Stimulated activated naive CD8-positive, alpha-beta T cell treated with anti-CD3 and anti-CD28 coated beads, Interleukin-15, Interleukin-2, amounts not matched to agents 100 ng/mL and 50 ng/mL, for 24 hours (primary cell): ENCODE results near the gene UPF1.

Source experiments
- H3K27ac Mint-ChIP-seq: one replicate; pipeline ENCODE4 v1.8.0; 2021; ENCODE audit warnings: mild to moderate bottlenecking, mixed read lengths
- H3K27me3 Mint-ChIP-seq: one replicate; pipeline ENCODE4 v1.8.0; 2021; ENCODE audit warnings: mixed read lengths
- H3K36me3 Mint-ChIP-seq: one replicate; pipeline ENCODE4 v1.8.0; 2021; ENCODE audit warnings: low read depth, mixed read lengths
- H3K4me1 Mint-ChIP-seq: one replicate; pipeline ENCODE4 v1.8.0; 2021; ENCODE audit warnings: low read depth, mixed read lengths
- H3K4me3 Mint-ChIP-seq: one replicate; pipeline ENCODE4 v1.8.0; 2021; ENCODE audit warnings: mild to moderate bottlenecking, mixed read lengths
- H3K9me3 Mint-ChIP-seq: one replicate; pipeline ENCODE4 v1.8.0; 2021; ENCODE audit warnings: mixed read lengths

UPF1 gene

DNA sequence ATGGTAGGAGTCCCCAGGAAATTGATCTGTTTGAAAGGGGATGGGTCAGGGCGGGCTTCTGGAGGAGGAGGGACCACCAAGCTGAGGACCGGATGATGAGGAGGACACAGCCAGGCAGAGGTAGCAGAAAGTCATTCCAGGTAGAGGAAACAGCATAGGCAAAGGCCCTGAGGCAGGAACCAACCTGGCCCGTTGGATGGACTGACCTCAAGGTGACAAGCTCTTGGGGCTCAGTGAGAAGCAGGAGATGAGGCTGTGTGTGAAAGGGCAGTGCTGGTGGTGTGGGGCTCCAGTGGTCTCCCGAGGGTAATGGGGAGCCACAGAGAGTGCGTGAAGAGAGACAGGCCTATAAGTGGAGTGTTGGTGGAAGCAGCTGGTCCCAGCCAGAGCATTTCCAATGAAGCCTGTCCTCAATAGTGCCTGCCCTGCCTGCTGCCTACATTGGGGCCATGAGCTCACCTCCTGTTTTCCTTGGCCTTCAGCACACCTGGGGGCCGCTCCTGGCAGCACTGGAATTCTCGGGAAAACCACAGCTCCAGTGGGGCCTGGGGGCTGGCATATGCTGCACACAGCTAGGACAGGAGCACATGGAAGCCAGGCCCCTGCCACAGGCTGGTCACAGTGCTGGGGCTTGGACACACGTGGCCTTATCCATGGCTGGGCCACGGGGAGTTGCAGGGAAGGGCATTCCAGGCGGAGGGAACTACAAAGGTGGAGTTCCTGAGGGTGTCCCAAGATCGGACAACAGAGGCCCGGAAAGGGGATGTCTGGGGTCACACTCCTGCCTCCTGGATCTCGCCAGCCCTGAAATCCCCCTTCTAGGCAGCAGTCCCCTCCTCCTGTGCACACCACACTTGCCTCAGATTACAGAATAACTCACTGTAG lies 38.4 kb upstream of the UPF1 start:
- Mint-ChIP-seq H3K36me3 (no peaks in the 10 kb centered on the region), H3K27me3 (peaks cover 75% of the 10 kb centered on the region)

DNA sequence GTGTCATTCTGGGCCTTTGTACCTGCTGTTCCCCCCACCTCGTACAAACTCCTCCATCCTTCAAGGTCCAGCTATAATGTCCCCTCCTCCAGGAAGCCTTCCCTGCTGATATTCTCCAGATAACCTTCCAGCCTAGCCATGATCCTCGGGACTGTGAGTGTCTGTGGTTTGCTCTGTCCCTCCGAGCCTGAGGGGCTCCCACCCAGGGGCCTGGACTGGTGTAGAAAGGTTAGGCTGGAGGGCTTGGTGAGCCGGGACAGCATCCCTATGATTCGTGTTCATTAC lies 37.8 kb upstream of the UPF1 start:
- H3K36me3 Mint-ChIP-seq: no peaks in the 10 kb centered on the region
- H3K9me3 Mint-ChIP-seq: no peaks in the 10 kb centered on the region
- H3K27ac Mint-ChIP-seq: no peak overlapping the region
- peaks cover 72% of the 10 kb centered on the region for H3K27me3 Mint-ChIP-seq
- H3K4me1 Mint-ChIP-seq: peaks cover 14% of the 10 kb centered on the region
- no peak overlapping the region for H3K4me3 Mint-ChIP-seq

More for the DNA sequence above, 38.4 kb upstream of the UPF1 start:
- Mint-ChIP-seq H3K27ac (no peak overlapping the region), H3K4me3 (no peak overlapping the region), H3K9me3 (no peaks in the 10 kb centered on the region), H3K4me1 (peaks cover 18% of the 10 kb centered on the region)

DNA sequence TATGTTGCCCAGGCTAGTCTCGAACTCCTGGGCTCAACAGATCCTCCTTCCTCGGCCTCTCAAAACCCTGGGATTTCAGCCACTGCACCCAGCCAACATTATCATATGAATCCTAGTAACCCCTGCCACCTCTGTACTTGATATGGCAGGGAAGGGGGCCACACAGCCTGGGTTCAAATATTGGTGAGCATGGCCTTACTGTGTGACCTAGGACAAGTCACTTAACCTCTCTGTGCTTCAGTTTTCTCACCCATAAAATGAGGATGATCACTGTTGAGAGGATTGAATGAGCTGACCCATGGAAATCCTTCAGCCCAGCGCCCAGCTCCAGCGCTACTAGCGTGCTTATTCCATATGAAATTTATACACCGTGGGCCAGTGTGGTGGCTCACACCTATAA lies 37.1 kb upstream of the UPF1 start:
- H3K4me3 Mint-ChIP-seq: no peak overlapping the region

DNA sequence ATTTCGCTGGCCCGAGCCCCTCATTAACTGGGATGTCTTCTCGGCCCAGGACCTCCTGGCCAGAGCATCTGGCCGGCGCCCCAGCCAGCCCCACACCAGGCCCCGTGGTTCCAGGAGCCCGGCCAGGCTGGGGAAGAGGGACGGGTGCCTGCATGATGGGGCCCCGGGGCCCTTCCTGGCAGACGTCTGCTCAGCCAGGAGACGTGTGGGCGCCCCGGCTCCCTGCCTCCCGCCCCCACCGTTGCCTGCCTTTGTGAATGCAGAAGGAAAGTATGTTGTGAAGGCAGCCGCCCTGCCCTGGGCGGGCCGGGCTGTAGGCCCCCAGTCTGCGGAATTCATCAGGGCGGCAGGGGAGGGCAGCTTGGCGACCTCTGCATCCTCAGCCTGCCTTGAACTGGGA lies 36.2 kb upstream of the UPF1 start:
- no peaks in the 10 kb centered on the region for H3K36me3 Mint-ChIP-seq
- H3K27ac Mint-ChIP-seq: no peak overlapping the region
- H3K4me1 Mint-ChIP-seq: peaks cover under 1% of the 10 kb centered on the region
- H3K27me3 Mint-ChIP-seq: peaks cover 57% of the 10 kb centered on the region
- no peak overlapping the region for H3K4me3 Mint-ChIP-seq
- no peaks in the 10 kb centered on the region for H3K9me3 Mint-ChIP-seq

More for the DNA sequence above, 37.1 kb upstream of the UPF1 start:
- H3K36me3 Mint-ChIP-seq: no peaks in the 10 kb centered on the region
- peaks cover 7% of the 10 kb centered on the region for H3K4me1 Mint-ChIP-seq
- no peak overlapping the region for H3K27ac Mint-ChIP-seq
- H3K27me3 Mint-ChIP-seq: peaks cover 64% of the 10 kb centered on the region
- H3K9me3 Mint-ChIP-seq: no peaks in the 10 kb centered on the region

DNA sequence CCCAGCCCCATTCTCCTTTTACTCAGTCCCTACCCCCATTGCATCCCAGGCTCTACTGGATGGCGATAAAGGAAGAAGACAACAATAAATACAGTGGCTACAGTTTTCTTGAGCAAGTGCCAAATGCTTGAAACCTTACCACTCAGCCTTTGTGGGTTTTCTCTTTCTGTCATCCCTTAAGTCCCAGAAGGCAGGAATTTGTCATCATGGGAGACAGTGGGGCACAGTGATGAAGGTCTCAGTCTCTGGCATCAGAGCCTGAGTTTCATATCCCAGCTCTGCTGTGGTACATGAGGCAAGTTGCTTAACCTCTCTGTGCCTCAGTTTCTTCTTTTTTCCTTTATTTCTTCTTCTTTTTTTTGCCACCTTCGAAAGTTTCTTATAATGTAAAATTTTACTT lies 35.5 kb upstream of the UPF1 start:
- Mint-ChIP-seq H3K27me3 (peaks cover 52% of the 10 kb centered on the region), H3K27ac (no peak overlapping the region), H3K9me3 (no peaks in the 10 kb centered on the region), H3K4me3 (no peak overlapping the region), H3K4me1 (no peaks in the 10 kb centered on the region), H3K36me3 (no peaks in the 10 kb centered on the region)

DNA sequence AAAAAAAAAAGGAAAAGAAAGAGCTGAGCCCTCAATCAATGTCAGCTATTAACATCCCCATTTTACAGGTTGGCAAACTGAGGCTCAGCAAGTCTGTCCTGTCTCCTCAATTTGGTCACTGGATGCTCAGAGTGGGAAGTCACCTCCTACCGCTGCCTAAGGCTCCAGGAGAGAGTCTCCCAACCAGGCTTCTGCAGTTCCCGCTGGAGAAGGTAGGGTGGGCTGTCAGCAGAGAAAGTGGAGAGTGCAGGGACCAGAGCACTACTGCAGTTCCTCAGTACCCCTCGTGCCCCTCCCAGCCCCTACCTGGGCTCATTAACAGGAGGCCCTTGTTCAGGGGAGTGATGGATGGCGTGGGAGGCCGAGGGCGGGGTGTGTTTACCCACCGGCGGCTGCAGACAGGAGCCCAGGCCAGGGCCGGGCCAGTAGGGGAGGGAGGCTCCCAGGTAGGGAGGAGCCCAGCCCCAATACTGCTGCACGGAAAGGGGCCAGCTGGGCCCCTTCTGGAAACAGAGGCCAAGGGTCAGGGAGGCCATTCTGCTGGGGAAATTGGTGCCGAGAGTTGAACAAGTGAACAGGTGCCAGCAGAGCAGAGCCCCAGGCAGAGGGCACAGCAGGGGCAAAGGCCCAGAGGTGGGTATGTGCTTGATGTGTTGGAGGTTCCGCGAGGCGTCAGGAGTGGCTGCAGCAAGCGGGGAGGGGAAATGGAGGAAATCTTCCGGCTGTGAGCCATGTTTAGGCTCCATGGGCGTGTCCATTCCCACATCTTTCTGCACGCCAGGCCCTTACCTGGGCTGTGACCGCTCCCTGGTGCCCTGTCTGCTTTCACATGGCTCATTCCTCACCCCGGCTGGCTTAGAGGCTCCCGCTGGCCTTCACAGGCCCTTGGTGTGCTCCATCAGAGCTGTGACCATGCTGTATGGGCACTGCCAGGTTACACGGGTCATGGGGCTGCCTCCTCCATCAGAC lies 33.1 kb upstream of the UPF1 start:
- no peaks in the 10 kb centered on the region for H3K36me3 Mint-ChIP-seq
- H3K27me3 Mint-ChIP-seq: peaks cover 34% of the 10 kb centered on the region
- no peaks in the 10 kb centered on the region for H3K4me1 Mint-ChIP-seq
- no peak overlapping the region for H3K27ac Mint-ChIP-seq
- no peaks in the 10 kb centered on the region for H3K9me3 Mint-ChIP-seq
- H3K4me3 Mint-ChIP-seq: no peak overlapping the region

DNA sequence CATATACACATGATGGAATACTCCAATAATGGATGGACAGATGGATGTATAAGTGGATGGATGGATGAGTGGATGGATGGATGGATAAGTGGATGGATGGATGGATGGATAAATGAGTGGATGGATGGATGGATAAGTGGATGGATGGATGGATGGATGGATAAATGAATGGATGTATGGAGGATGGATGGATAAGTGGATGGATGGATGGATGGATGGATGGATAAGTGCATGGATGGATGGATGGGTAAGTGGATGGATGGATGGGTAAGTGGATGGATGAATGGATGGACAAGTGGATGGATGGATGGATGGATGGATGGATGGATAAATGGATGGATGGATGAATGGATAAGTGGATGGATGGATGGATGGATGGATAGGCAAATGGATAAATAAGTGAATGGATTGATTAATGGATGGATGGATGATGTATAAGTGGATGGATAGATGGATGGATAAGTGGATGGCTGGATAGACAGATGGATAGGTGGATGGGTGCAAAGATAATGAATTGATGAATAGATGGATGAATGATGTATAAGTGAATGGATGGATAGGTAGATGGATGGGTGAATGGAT lies 32.3 kb upstream of the UPF1 start:
- no peak overlapping the region for H3K27ac Mint-ChIP-seq
- H3K4me3 Mint-ChIP-seq: no peak overlapping the region
- no peaks in the 10 kb centered on the region for H3K4me1 Mint-ChIP-seq
- no peaks in the 10 kb centered on the region for H3K36me3 Mint-ChIP-seq
- H3K27me3 Mint-ChIP-seq: peaks cover 31% of the 10 kb centered on the region
- no peaks in the 10 kb centered on the region for H3K9me3 Mint-ChIP-seq

DNA sequence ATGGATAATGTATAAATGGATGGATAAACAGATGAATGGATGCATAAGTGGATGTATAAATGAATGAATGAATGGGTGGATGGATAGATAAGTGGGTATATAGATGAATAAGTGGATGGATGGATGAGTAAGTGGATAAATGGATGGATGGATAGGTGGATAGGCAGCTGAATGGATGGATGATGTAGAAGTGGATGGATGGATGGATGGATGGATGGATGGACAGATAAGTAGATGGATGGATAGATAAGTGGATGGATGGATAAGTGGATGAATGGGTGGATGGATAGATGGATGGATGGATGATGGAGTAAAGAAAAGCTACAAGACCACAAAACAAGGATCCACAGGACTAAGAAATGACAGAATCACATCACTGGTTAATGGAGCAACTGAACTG lies 31.7 kb upstream of the UPF1 start:
- Mint-ChIP-seq H3K36me3 (no peaks in the 10 kb centered on the region), H3K9me3 (no peaks in the 10 kb centered on the region), H3K4me1 (no peaks in the 10 kb centered on the region), H3K27ac (no peak overlapping the region), H3K4me3 (no peak overlapping the region), H3K27me3 (peaks cover 25% of the 10 kb centered on the region)

DNA sequence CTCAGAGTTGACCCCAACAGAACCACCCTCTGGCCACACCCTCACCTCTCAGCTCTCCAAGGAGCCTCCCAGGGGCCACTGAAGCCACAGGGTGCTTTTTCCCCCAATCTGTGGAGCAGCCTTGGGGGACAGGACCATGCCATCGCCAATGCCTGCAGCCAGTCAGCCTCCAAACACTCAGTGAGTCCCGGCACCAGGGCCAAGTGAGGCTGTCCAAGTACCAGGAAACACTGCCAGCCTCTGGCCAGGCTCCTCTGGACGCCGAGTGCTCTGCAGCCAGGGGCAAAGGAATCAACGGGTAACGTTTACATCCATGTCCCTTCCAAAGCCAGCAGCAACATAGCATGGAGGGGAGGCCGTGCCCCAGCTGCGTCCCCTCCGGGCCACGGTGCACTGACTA lies 31.1 kb upstream of the UPF1 start:
- Mint-ChIP-seq H3K36me3 (no peaks in the 10 kb centered on the region), H3K9me3 (no peaks in the 10 kb centered on the region), H3K4me1 (no peaks in the 10 kb centered on the region), H3K4me3 (no peak overlapping the region), H3K27ac (no peak overlapping the region), H3K27me3 (peaks cover 22% of the 10 kb centered on the region)

DNA sequence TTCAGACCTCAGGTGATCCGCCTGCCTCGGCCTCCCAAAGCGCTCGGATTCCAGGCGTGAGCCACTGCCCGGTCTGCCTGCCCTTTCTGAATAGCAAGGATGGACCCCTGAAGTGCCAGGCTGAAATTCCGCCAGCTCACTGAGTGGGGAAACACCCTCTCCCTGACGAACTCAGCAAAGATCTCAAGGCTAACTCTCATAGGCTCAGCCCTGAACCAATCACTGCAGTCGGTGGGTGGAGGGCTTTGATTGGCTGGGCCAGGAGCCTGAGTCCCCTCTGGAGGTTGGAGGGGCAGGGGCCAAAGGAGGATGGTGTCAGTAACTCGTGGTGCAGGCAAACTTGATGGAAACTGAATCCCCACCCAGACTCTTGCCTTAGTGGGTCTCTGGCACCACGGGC lies 29.4 kb upstream of the UPF1 start:
- H3K36me3 Mint-ChIP-seq: no peaks in the 10 kb centered on the region
- no peak overlapping the region for H3K27ac Mint-ChIP-seq
- H3K4me1 Mint-ChIP-seq: no peaks in the 10 kb centered on the region
- H3K27me3 Mint-ChIP-seq: peaks cover 9% of the 10 kb centered on the region
- no peaks in the 10 kb centered on the region for H3K9me3 Mint-ChIP-seq
- no peak overlapping the region for H3K4me3 Mint-ChIP-seq

DNA sequence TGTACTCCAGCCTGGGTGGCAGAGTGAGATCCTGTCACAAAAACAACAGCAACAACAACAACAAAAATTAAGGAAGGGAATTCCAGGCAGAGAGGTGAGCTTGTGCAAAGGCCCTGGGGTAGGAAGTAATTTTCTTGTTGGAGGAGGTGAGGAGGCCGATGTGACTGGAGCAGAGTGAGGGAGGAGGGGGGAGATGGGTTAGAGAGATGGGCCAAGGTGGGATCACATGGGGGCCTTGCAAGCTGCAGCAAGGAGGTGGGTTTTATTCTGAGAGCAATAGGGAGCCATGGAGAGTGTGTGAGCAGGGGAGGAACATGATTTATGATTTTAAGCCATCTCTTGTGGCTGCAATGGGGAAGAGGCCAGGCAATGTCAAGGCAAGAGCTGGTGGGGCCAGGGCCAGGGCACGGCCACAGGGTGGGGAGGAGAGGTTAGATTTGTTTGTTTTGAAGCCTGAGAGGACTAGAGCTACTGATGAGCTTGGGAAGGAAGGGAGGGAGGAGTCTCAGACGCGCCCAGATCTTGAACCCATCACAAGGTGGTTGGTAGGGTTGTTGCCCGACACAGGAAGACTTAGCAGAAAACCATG lies 28.1 kb upstream of the UPF1 start:
- Mint-ChIP-seq H3K4me3 (no peak overlapping the region), H3K27me3 (peaks cover 5% of the 10 kb centered on the region), H3K27ac (no peak overlapping the region), H3K36me3 (no peaks in the 10 kb centered on the region), H3K4me1 (no peaks in the 10 kb centered on the region), H3K9me3 (no peaks in the 10 kb centered on the region)

DNA sequence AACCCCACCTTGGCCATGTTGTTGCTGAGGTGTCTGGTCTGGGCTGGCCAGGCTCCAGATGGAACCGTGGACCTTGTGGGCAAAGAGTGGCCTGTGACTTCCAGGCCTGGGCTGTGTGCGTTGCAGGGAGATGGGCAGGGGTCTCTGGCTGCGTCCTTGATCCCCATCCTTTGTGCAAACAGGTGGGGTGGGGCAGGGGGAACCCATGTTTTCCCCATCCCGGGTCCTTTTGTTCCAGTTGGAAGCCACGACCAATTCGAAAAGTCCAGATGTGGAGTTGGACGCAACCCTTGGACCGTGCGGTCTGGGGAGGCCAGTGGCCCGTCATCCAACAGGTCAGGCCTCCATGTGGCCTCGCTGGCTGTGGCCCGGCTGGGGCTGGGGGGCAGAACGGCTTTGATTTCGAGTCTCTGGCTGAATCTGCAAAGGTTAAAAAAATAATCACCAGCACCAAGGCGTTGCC lies 27.6 kb upstream of the UPF1 start:
- H3K9me3 Mint-ChIP-seq: no peaks in the 10 kb centered on the region
- no peak overlapping the region for H3K27ac Mint-ChIP-seq
- no peaks in the 10 kb centered on the region for H3K36me3 Mint-ChIP-seq
- no peak overlapping the region for H3K4me3 Mint-ChIP-seq
- peaks cover 5% of the 10 kb centered on the region for H3K27me3 Mint-ChIP-seq
- H3K4me1 Mint-ChIP-seq: no peaks in the 10 kb centered on the region

DNA sequence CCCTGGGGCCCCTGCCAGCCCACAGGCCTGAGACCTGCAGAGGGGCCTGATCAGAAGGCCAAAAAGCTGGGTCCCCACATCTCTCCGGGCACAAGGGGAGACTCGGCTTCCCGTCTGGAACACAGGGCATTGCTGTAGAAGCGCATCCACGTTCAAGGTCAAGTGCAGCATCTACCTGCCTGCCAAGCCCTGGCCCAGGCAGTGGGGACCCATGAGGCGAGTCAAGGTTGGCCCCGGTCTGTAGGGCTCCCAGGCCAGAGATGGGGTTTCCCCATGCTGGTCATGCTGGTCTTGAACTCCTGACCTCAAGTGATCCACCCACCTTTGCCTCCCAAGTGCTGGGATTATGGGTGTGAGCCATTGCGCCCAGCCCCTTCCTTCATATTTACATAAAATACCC lies 27.1 kb upstream of the UPF1 start:
- no peaks in the 10 kb centered on the region for H3K36me3 Mint-ChIP-seq
- H3K4me1 Mint-ChIP-seq: no peaks in the 10 kb centered on the region
- H3K4me3 Mint-ChIP-seq: no peak overlapping the region
- H3K9me3 Mint-ChIP-seq: no peaks in the 10 kb centered on the region
- no peak overlapping the region for H3K27ac Mint-ChIP-seq
- peaks cover 8% of the 10 kb centered on the region for H3K27me3 Mint-ChIP-seq

DNA sequence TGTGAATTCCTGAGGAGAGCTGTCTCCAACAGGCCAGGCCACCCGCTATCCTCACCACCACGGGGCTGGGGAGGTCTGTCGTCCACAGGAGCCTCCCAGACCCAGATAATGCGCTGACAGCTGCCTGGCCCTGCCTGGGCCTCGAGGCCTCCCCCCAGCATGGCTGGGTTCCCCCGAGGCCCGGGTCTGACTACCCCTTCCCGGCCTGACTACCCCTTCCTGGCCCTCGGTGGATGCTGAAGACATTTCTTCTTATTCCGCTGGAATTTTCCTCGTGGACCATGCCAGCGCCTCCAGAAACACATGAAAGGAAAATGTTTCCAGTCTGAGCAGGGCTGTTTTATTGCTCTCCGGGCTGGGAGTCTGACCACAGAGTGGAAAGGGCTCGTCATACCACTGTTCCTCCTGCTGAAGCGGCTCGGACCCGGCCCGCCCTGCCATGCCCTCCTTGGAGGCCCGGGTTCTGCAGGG lies 23.9 kb upstream of the UPF1 start:
- Mint-ChIP-seq H3K4me3 (no peak overlapping the region), H3K27ac (no peak overlapping the region), H3K36me3 (no peaks in the 10 kb centered on the region), H3K4me1 (no peaks in the 10 kb centered on the region), H3K9me3 (no peaks in the 10 kb centered on the region), H3K27me3 (peaks cover 13% of the 10 kb centered on the region)
